Measurements from ENCODE around the gene CCNO. TPM values are rescaled to one million over a fixed set of nuclear protein-coding genes. Genes with fewer than 3 reads are reported as not detected.
A peak's percentile ranks its signal among the peaks of the same experiment; 100 is the strongest.

The CCNO gene
- total and polyA plus RNA-seq, 8 donors: 0.55 to 32.1 (median 6.4) TPM; not detected in 1

DNA sequence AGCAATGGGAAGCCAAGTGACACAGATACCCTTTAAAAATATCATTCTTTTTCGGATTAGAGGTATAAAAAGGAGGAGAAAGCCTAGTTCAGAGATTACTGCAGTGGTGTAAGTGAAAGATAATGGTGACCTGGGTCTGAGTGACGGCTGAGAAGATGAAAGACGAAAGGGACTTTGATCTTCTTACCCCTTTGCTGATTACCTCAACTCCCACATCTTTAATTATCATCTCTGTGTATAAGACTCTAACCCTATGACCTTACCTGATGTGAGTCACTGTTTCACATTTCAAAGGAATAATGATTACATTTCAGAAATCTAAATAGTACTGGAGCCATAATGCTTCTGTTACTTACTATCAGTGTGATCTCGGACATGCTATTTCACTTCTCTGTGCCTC, 21.4 kb upstream of the CCNO start:
- DNase-seq: no peak
- TF ChIP-seq EP300 (IDR thresholded peaks at IDR 0.05): no peak
- TF ChIP-seq, protein P1, sequence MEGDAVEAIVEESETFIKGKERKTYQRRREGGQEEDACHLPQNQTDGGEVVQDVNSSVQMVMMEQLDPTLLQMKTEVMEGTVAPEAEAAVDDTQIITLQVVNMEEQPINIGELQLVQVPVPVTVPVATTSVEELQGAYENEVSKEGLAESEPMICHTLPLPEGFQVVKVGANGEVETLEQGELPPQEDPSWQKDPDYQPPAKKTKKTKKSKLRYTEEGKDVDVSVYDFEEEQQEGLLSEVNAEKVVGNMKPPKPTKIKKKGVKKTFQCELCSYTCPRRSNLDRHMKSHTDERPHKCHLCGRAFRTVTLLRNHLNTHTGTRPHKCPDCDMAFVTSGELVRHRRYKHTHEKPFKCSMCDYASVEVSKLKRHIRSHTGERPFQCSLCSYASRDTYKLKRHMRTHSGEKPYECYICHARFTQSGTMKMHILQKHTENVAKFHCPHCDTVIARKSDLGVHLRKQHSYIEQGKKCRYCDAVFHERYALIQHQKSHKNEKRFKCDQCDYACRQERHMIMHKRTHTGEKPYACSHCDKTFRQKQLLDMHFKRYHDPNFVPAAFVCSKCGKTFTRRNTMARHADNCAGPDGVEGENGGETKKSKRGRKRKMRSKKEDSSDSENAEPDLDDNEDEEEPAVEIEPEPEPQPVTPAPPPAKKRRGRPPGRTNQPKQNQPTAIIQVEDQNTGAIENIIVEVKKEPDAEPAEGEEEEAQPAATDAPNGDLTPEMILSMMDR (IDR thresholded peaks at IDR 0.05): no peak
- no peak overlapping the region for H3K27ac ChIP-seq
- no peaks in the 10 kb centered on the region for H3K27me3 ChIP-seq
- H3K4me1 ChIP-seq: no peaks in the 10 kb centered on the region
- WGBS, 5 donors: 80 to 91% (median 82%) methylated on average over 4 of the region's 4 CpGs
- H3K36me3 ChIP-seq: peaks cover 15 to 61% (median 56%) of the 10 kb centered on the region in 4 donors
- H3K4me3 ChIP-seq: no peak overlapping the region
- H3K9me3 ChIP-seq: no peaks in the 10 kb centered on the region
- intact Hi-C loops (cut with DNase I; ENCODE audit: low total_unique reads): no loop called here

DNA sequence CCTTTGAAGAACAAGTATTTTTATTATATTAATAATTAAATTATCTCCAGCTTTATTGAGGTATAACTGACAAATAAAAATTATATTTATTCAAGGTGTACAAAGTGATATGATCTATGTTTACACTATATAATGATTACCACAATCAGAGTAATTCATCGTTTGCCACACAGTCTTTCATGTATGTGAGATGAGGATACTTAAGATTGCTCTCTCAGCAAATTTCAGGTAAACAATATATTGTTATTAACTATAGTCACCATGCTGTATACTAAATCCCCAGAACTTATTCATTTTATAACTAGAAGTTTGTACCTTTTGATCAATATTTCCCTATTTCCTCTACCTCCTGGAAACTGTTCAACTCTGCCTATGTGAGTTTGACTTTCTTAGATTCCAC, 16.7 kb upstream of the CCNO start:
- intact Hi-C loops (cut with DNase I; ENCODE audit: low total_unique reads): no loop called here
- 33 to 62% (median 46%) methylated on average over 1 of the region's 1 CpG for WGBS, 5 donors
- H3K9me3 ChIP-seq: peaks cover 0 to 13% (median 9%) of the 10 kb centered on the region in 4 donors
- no peaks in the 10 kb centered on the region for H3K27me3 ChIP-seq
- DNase-seq: no peak
- TF ChIP-seq, protein P1 (IDR thresholded peaks at IDR 0.05): no peak
- TF ChIP-seq POLR2AphosphoS5 (IDR thresholded peaks at IDR 0.05) (no peak), POLR2A (IDR thresholded peaks at IDR 0.05) (no peak), EP300 (IDR thresholded peaks at IDR 0.05) (no peak)
- no peaks in the 10 kb centered on the region for H3K4me1 ChIP-seq
- no peak overlapping the region for H3K4me3 ChIP-seq
- H3K36me3 ChIP-seq: peaks cover 6 to 13% (median 10%) of the 10 kb centered on the region in 4 donors
- H3K27ac ChIP-seq: no peak overlapping the region

DNA sequence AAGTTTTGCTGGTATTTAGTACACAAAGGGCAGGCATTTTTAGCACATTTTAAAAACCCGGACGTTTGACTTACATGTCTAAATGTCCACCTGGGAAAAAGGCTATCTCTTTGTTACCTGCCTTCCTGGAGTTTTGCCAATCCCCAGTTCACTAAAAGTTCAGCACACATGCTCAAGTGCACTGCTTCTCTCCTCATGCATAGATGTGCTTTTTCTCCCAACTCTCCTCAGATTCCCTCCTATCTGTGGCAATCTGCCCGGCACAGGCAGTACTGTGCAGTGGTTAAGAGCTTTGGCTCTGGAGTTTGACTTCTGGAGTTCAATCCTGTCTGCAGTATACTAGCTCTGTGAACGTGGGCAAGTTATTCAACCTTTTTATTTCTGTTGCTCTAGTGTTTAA, 8.3 kb upstream of the CCNO start:
- Histone ChIP-seq H3K36me3 (no peaks in the 10 kb centered on the region), H3K4me1 (peaks cover 0 to 9% (median 0%) of the 10 kb centered on the region in 4 donors), H3K4me3 (no peak overlapping the region), H3K9me3 (no peaks in the 10 kb centered on the region), H3K27me3 (peaks cover 0 to 22% (median 0%) of the 10 kb centered on the region in 3 donors), H3K27ac (no peak overlapping the region)
- WGBS, 5 donors: 28 to 52% (median 32%) methylated on average over 4 of the region's 4 CpGs
- intact Hi-C loops (cut with DNase I; ENCODE audit: low total_unique reads): no loop called here
- TF ChIP-seq, protein P1 (IDR thresholded peaks at IDR 0.05): no peak
- DNase-seq: peak; percentile 65 to 68

DNA sequence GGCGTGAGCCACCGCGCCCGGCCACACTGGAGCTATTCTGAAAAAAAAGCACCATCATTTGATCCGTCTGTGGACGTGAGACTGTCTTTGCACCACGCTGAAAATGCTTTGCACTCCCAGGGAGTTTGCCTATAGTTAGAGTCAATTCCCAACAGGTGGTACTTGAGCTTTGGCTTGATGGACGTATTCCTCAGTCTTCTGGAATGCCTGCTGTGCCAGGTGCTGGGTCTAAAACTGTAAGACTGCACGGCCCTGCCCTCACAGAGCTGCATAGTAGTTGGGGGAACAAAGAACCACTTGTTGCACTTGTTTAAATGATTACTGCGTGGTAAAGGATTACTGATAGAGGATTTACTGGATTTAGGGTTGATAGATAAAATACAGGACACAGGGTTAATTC, 3.4 kb upstream of the CCNO start:
- WGBS, 5 donors: 72 to 80% (median 74%) methylated on average over 10 of the region's 10 CpGs
- no peaks in the 10 kb centered on the region for H3K9me3 ChIP-seq
- H3K4me1 ChIP-seq: peaks cover 19 to 35% (median 33%) of the 10 kb centered on the region in 4 donors
- peaks cover 11 to 71% (median 31%) of the 10 kb centered on the region in 3 donors for H3K27me3 ChIP-seq
- no peak overlapping the region for H3K27ac ChIP-seq
- DNase-seq: no peak
- no peaks in the 10 kb centered on the region for H3K36me3 ChIP-seq
- no peak overlapping the region for H3K4me3 ChIP-seq
- intact Hi-C loops (cut with DNase I; ENCODE audit: low total_unique reads): loop anchor here (10.0 kb wide), 1 partner anchor 62 kb away; the partner anchor contains the start of gene CDC20B
- TF ChIP-seq POLR2AphosphoS5 (IDR thresholded peaks at IDR 0.05): no peak
- TF ChIP-seq POLR2A (IDR thresholded peaks at IDR 0.05): no peak
- TF ChIP-seq, protein P1 (IDR thresholded peaks at IDR 0.05): no peak
- no peak for TF ChIP-seq EP300 (IDR thresholded peaks at IDR 0.05)
